Mesothelial cell of epicardium (in vitro differentiated cells): ENCODE measurements around the gene MAGEL2. TPM values are rescaled to one million over a fixed set of nuclear protein-coding genes. Genes with fewer than 3 reads are reported as not detected.

Source experiments
- DNase-seq, 2 experiments: peaks; one replicate each; pipeline ENCODE4 v3.0.0; 2021; ENCODE audit warnings: low spot score in 2 of 2; ENCODE audit not compliant: unreplicated experiment in 2 of 2
- H3K27ac Mint-ChIP-seq: 2 replicates; pipeline ENCODE4 v1.8.0; 2021; ENCODE audit warnings: mixed read lengths
- H3K27me3 Mint-ChIP-seq: 2 replicates; pipeline ENCODE4 v1.8.0; 2021; ENCODE audit warnings: low read depth, mixed read lengths
- H3K36me3 Mint-ChIP-seq: 2 replicates; pipeline ENCODE4 v1.8.0; 2021; ENCODE audit warnings: mixed read lengths
- H3K4me1 Mint-ChIP-seq: 2 replicates; pipeline ENCODE4 v1.8.0; 2021; ENCODE audit warnings: mixed read lengths
- H3K4me3 Mint-ChIP-seq: 2 replicates; pipeline ENCODE4 v1.8.0; 2021; ENCODE audit warnings: mild to moderate bottlenecking, moderate library complexity, mixed read lengths
- H3K9me3 Mint-ChIP-seq: 2 replicates; pipeline ENCODE4 v1.8.0; 2021; ENCODE audit warnings: mixed read lengths
- CTCF ChIP-seq: fragments of 200-600 bp; sonication (generic); IDR thresholded peaks from one replicate; pipeline ENCODE4 v1.5.0; 2021; ENCODE audit warnings: antibody characterized with exemption; ENCODE audit not compliant: unreplicated experiment
- total RNA-seq: library from RNA; stranded (reverse); gene quantifications from 3 replicates; pipeline ENCODE4 v1.2.1, GENCODE V29; 2021

MAGEL2 gene
- total RNA-seq, 1 donor from 2014 or later: 10.9 TPM

- no peaks in the 10 kb centered on the region for H3K4me1 Mint-ChIP-seq
- H3K4me3 Mint-ChIP-seq: no peak overlapping the region
- no peaks in the 10 kb centered on the region for H3K27me3 Mint-ChIP-seq
- H3K36me3 Mint-ChIP-seq: peaks cover 3% of the 10 kb centered on the region
- peaks cover 8% of the 10 kb centered on the region for H3K9me3 Mint-ChIP-seq
- TF ChIP-seq CTCF: peak; percentile 64
- no peak overlapping the region for H3K27ac Mint-ChIP-seq
- peak in 1 of 2 experiments; percentile 68 for DNase-seq
These were observed 5.1 kb downstream of the MAGEL2 start for GRCh38 chr15:23642413-23643044.

GRCh38 chr15:23634181-23634580, 13.5 kb downstream of the MAGEL2 start:
- Mint-ChIP-seq H3K4me3 (no peak overlapping the region), H3K27me3 (peaks cover 8% of the 10 kb centered on the region), H3K9me3 (peaks cover 10% of the 10 kb centered on the region), H3K27ac (no peak overlapping the region), H3K36me3 (no peaks in the 10 kb centered on the region), H3K4me1 (no peaks in the 10 kb centered on the region)
- TF ChIP-seq CTCF: no peak
- no peak for DNase-seq

GRCh38 chr15:23629234-23629805, 18.3 kb downstream of the MAGEL2 start:
- Mint-ChIP-seq H3K27ac (no peak overlapping the region), H3K36me3 (no peaks in the 10 kb centered on the region), H3K4me1 (no peaks in the 10 kb centered on the region), H3K9me3 (peaks cover 7% of the 10 kb centered on the region), H3K27me3 (peaks cover 38% of the 10 kb centered on the region), H3K4me3 (no peak overlapping the region)
- DNase-seq: no peak
- TF ChIP-seq CTCF: peak; percentile 51

- DNase-seq: no peak
- H3K9me3 Mint-ChIP-seq: peaks cover 7% of the 10 kb centered on the region
- H3K4me1 Mint-ChIP-seq: no peaks in the 10 kb centered on the region
- H3K4me3 Mint-ChIP-seq: no peak overlapping the region
- H3K27me3 Mint-ChIP-seq: peaks cover 38% of the 10 kb centered on the region
- no peaks in the 10 kb centered on the region for H3K36me3 Mint-ChIP-seq
- no peak for TF ChIP-seq CTCF
- H3K27ac Mint-ChIP-seq: no peak overlapping the region
These were observed 18.9 kb downstream of the MAGEL2 start for GRCh38 chr15:23628612-23629233.

- no peak for DNase-seq
- Mint-ChIP-seq H3K36me3 (no peaks in the 10 kb centered on the region), H3K4me1 (no peaks in the 10 kb centered on the region), H3K9me3 (peaks cover 19% of the 10 kb centered on the region), H3K4me3 (no peak overlapping the region), H3K27me3 (no peaks in the 10 kb centered on the region), H3K27ac (no peak overlapping the region)
- TF ChIP-seq CTCF: no peak
These were observed 31.1 kb downstream of the MAGEL2 start for GRCh38 chr15:23616536-23616935.
